SU-DHL-6 (cell line): Measurements from ENCODE around the gene CCPG1.

Source experiments
- EZH2phosphoT487 ChIP-seq: fragments of 200-600 bp; sonication (generic), shearing (Covaris generic); conservative IDR thresholded peaks from 2 replicates; pipeline ENCODE4 v1.6.1; 2018; ENCODE audit warnings: mild to moderate bottlenecking, antibody characterized with exemption, low read length, moderate library complexity, mixed read lengths
- TF ChIP-seq, protein P1 (sequence below): fragments of 200-600 bp; sonication (generic); IDR thresholded peaks from one replicate; pipeline ENCODE4 v1.5.1; 2017; ENCODE audit warnings: antibody characterized with exemption, mild to moderate bottlenecking, low read length, moderate library complexity; ENCODE audit not compliant: insufficient read depth, poor library complexity, severe bottlenecking

DNA sequence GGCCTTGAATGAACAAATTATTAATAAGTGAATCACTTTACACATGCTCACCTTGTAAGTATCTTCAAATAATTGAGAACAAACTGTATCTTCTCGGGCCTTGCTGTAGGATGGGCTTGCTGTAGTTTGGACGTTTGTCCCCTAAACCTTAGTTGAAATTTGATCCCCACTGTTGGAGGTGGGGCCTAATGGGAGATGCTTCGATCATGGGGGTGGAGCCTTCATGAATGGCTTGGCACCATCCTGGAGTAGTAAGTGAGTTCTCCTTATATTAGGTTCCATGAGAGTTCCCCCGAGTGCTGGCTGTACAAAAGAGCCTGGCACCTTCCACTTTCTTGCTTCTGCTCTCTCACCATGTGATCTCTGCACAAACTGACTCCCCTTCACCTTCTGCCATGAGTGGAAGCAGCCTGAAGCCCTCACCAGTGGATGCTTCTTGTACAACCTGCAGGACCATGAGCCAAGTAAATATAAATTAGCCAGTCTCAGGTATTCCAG lies 59.8 kb downstream of the CCPG1 start:
- TF ChIP-seq, protein P1, sequence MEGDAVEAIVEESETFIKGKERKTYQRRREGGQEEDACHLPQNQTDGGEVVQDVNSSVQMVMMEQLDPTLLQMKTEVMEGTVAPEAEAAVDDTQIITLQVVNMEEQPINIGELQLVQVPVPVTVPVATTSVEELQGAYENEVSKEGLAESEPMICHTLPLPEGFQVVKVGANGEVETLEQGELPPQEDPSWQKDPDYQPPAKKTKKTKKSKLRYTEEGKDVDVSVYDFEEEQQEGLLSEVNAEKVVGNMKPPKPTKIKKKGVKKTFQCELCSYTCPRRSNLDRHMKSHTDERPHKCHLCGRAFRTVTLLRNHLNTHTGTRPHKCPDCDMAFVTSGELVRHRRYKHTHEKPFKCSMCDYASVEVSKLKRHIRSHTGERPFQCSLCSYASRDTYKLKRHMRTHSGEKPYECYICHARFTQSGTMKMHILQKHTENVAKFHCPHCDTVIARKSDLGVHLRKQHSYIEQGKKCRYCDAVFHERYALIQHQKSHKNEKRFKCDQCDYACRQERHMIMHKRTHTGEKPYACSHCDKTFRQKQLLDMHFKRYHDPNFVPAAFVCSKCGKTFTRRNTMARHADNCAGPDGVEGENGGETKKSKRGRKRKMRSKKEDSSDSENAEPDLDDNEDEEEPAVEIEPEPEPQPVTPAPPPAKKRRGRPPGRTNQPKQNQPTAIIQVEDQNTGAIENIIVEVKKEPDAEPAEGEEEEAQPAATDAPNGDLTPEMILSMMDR: no peak
- no peak for TF ChIP-seq EZH2phosphoT487
